B cell (primary cell): ENCODE data around the gene MAFG.

Experiments
- EZH2 ChIP-seq: IDR thresholded peaks from 2 replicates; pipeline ENCODE4 v1.6.1; 2012; ENCODE audit warnings: borderline replicate concordance, low read depth, mild to moderate bottlenecking, moderate library complexity, low read length; ENCODE audit not compliant: insufficient read depth, poor library complexity, severe bottlenecking
- TF ChIP-seq, protein P1 (sequence below): fragments of 200-600 bp; IDR thresholded peaks from one replicate; pipeline ENCODE4 v1.8.0; 2022; ENCODE audit warnings: antibody characterized with exemption, mild to moderate bottlenecking

DNA sequence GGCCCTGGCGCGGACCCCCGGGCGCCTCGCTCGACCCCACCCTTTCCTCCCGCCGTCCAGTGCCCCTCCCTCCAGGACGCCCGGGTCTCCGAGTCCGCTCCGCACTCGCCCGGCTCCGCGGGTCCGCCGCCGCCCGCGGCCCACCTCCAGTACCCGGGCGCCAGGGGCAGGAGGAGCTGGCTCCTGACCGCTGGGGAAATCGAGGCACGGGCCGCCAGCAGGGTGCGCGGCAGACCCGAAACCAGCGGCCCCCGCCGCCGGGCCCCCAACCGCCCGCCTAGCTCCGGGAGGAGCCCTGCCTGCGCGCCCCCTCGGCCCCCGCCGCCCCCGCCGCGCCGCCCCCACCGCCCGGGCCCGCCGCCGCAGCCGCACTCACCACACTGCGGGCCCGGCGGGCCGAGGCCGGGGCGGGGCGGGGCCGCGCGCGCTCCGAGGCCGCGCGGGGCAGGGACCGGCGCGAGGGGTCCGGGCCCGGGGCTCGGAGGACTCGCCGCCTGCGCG is 333 bp downstream of the MAFG start:
- TF ChIP-seq, protein P1, sequence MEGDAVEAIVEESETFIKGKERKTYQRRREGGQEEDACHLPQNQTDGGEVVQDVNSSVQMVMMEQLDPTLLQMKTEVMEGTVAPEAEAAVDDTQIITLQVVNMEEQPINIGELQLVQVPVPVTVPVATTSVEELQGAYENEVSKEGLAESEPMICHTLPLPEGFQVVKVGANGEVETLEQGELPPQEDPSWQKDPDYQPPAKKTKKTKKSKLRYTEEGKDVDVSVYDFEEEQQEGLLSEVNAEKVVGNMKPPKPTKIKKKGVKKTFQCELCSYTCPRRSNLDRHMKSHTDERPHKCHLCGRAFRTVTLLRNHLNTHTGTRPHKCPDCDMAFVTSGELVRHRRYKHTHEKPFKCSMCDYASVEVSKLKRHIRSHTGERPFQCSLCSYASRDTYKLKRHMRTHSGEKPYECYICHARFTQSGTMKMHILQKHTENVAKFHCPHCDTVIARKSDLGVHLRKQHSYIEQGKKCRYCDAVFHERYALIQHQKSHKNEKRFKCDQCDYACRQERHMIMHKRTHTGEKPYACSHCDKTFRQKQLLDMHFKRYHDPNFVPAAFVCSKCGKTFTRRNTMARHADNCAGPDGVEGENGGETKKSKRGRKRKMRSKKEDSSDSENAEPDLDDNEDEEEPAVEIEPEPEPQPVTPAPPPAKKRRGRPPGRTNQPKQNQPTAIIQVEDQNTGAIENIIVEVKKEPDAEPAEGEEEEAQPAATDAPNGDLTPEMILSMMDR = no peak
- no peak for TF ChIP-seq EZH2
